SK-N-SH (cell line): Measurements from ENCODE around the gene CASK. TPM values are rescaled to one million over a fixed set of nuclear protein-coding genes. Genes with fewer than 3 reads are reported as not detected.

Source experiments
- CTCF ChIA-PET: fragments of 300-600, 350-600 bp; formaldehyde crosslinking; extraction: SDS; loops from one replicate; lab custom pipeline; 2021; lab: Yijun Ruan, JAX
- POLR2A ChIA-PET: fragments of 350-600 bp; sonication (Branson Sonifier 250); formaldehyde crosslinking; extraction: SDS; loops from one replicate; lab custom pipeline; 2020; ENCODE audit warnings: antibody characterized with exemption, inconsistent platforms; lab: Yijun Ruan, JAX
- DNase-seq: peaks from one replicate; pipeline ENCODE4 v3.0.0; 2012
- H2AFZ ChIP-seq: fragments of 200-600 bp; sonication (generic); 2 replicates; pipeline ENCODE4 v1.8.1; 2016; ENCODE audit warnings: antibody characterized with exemption, mild to moderate bottlenecking, low read depth
- H3F3A ChIP-seq: fragments of 200-600 bp; sonication (generic); replicated peaks from 2 replicates; pipeline ENCODE3; 2016; ENCODE audit warnings: antibody characterized with exemption, mild to moderate bottlenecking; ENCODE audit not compliant: insufficient read depth
- H3K27ac ChIP-seq, 2 experiments: fragments of 200-500 bp in 1 of 2; fragments of 200-600 bp in 1 of 2; sonication (Bioruptor generic) in 1 of 2; sonication (generic), shearing (Covaris generic) in 1 of 2; 2 replicates each; pipeline versions ENCODE4 v1.5.1 to v1.6.1; 2014 to 2016; ENCODE audit warnings: low read depth in 2 of 2, inconsistent platforms in 1 of 2, low read length in 1 of 2, mild to moderate bottlenecking in 1 of 2, mixed read lengths in 1 of 2
- H3K27me3 ChIP-seq: fragments of 200-600 bp; sonication (generic), shearing (Covaris generic); 2 replicates; pipeline ENCODE4 v1.6.1; 2016; ENCODE audit warnings: mixed run types; ENCODE audit not compliant: insufficient read depth
- H3K36me3 ChIP-seq, 2 experiments: fragments of 200-500 bp in 1 of 2; fragments of 200-600 bp in 1 of 2; sonication (Bioruptor generic) in 1 of 2; sonication (generic) in 1 of 2; replicated peaks in 1 of 2; 2 replicates each; pipeline versions ENCODE3 to v1.5.1; 2014 to 2016; ENCODE audit warnings: low read length in 1 of 2, mild to moderate bottlenecking in 1 of 2; ENCODE audit not compliant: insufficient read depth in 2 of 2, control insufficient read depth in 1 of 2
- H3K4me1 ChIP-seq, 2 experiments: fragments of 200-500 bp in 1 of 2; fragments of 200-600 bp in 1 of 2; sonication (Bioruptor generic) in 1 of 2; sonication (generic), shearing (Covaris generic) in 1 of 2; 2 replicates each; pipeline versions ENCODE4 v1.5.1 to v1.6.1; 2014 to 2016; ENCODE audit warnings: low read depth in 1 of 2, low read length in 1 of 2, mixed run types in 1 of 2; ENCODE audit not compliant: insufficient read depth in 2 of 2, control insufficient read depth in 1 of 2
- H3K4me2 ChIP-seq: fragments of 200-600 bp; sonication (generic), shearing (Covaris generic); 2 replicates; pipeline ENCODE4 v1.6.1; 2017; ENCODE audit warnings: mixed run types
- H3K4me3 ChIP-seq, 2 experiments: fragments of 200-500 bp in 1 of 2; fragments of 200-600 bp in 1 of 2; sonication (Bioruptor generic) in 1 of 2; sonication (generic), shearing (Covaris generic) in 1 of 2; 2 replicates each; pipeline versions ENCODE4 v1.5.1 to v1.8.1; 2014 to 2016; ENCODE audit warnings: low read depth in 2 of 2, inconsistent platforms in 1 of 2, low read length in 1 of 2, mild to moderate bottlenecking in 1 of 2, mixed read lengths in 1 of 2, moderate library complexity in 1 of 2
- H3K79me2 ChIP-seq: fragments of 200-600 bp; sonication (generic); 2 replicates; pipeline ENCODE4 v1.8.1; 2017; ENCODE audit warnings: mild to moderate bottlenecking; ENCODE audit not compliant: insufficient read depth
- H3K9ac ChIP-seq: fragments of 200-600 bp; sonication (generic); 2 replicates; pipeline ENCODE4 v1.6.1; 2017; ENCODE audit warnings: mixed run types
- H3K9me2 ChIP-seq: fragments of 200-600 bp; sonication (generic); 2 replicates; pipeline ENCODE4 v1.6.1; 2017; ENCODE audit warnings: mixed run types
- H3K9me3 ChIP-seq: fragments of 200-600 bp; sonication (generic); 2 replicates; pipeline ENCODE4 v1.6.1; 2017; ENCODE audit warnings: mixed run types, mild to moderate bottlenecking, moderate library complexity
- H4K20me1 ChIP-seq: fragments of 200-600 bp; sonication (generic); 2 replicates; pipeline ENCODE4 v1.6.1; 2017; ENCODE audit warnings: mild to moderate bottlenecking, mixed run types; ENCODE audit not compliant: insufficient read depth
- ELF1 ChIP-seq: IDR thresholded peaks from 2 replicates; pipeline ENCODE4 v1.4.0; 2012
- EZH2phosphoT487 ChIP-seq: fragments of 200-600 bp; sonication (generic); IDR thresholded peaks from 2 replicates; pipeline ENCODE4 v1.6.1; 2017; ENCODE audit warnings: low read depth, mixed run types, mild to moderate bottlenecking, antibody characterized with exemption, moderate library complexity, borderline replicate concordance
- FOXM1 ChIP-seq: IDR thresholded peaks from 2 replicates; pipeline ENCODE4 v1.4.0; 2012; ENCODE audit warnings: low read depth, mild to moderate bottlenecking
- GATA2 ChIP-seq: sonication (generic); formaldehyde crosslinking; IDR thresholded peaks from 2 replicates; pipeline ENCODE4 v1.5.0; 2020; ENCODE audit warnings: mild to moderate bottlenecking, missing genetic modification reagents
- JUND ChIP-seq: IDR thresholded peaks from 2 replicates; pipeline ENCODE4 v1.4.0; 2012
- MEF2A ChIP-seq: IDR thresholded peaks from 2 replicates; pipeline ENCODE4 v1.4.0; 2012; ENCODE audit warnings: low read depth, borderline replicate concordance
- REST ChIP-seq: IDR thresholded peaks from 2 replicates; pipeline ENCODE4 v1.6.1; 2012; ENCODE audit warnings: mild to moderate bottlenecking, low read depth, low read length, moderate library complexity
- SIN3A ChIP-seq: IDR thresholded peaks from 2 replicates; pipeline ENCODE4 v1.6.1; 2012; ENCODE audit warnings: low read depth, mild to moderate bottlenecking, low read length, moderate library complexity, borderline replicate concordance
- TCF12 ChIP-seq: IDR thresholded peaks from 2 replicates; pipeline ENCODE4 v1.4.0; 2012
- TEAD4 ChIP-seq: IDR thresholded peaks from 2 replicates; pipeline ENCODE4 v1.4.0; 2012; ENCODE audit warnings: mild to moderate bottlenecking, borderline replicate concordance; ENCODE audit not compliant: insufficient read depth
- USF2 ChIP-seq: fragments of 150-350 bp; IDR thresholded peaks from 2 replicates; pipeline ENCODE4 v1.6.1; 2017; ENCODE audit warnings: antibody characterized with exemption, low read length, low read depth, borderline replicate concordance
- WGBS: methylation state at CpG from one replicate; pipeline ENCODE4 v1.1.6; 2017; ENCODE audit warnings: low lambda C conversion rate; 5-methylcytosine and 5-hydroxymethylcytosine counted together
- polyA plus RNA-seq, 3 experiments: library from polyadenylated mRNA; depleted of rRNA; stranded (reverse); fragments of >200 nt; gene quantifications; 2 replicates each; pipeline ENCODE4 v1.2.3, GENCODE V29; 2012
- TF ChIP-seq, protein P1 (sequence below): IDR thresholded peaks from 2 replicates; pipeline ENCODE4; 2012
- TF ChIP-seq, protein P2 (sequence below): IDR thresholded peaks from 2 replicates; pipeline ENCODE4 v1.4.0; 2012; ENCODE audit warnings: low read depth, borderline replicate concordance
- TF ChIP-seq, protein P3 (sequence below): IDR thresholded peaks from 2 replicates; pipeline ENCODE4 v1.4.0; 2012; ENCODE audit warnings: low read depth

Gene CASK
- polyA plus RNA-seq, 1 of the 3 experiments (the other 2 are of a cell fraction): 7.0 TPM

GRCh38 chrX:41963348-41963747 is 40.0 kb upstream of the CASK start:
- POLR2A ChIA-PET: no interaction called here
- Histone ChIP-seq H3K4me1 (no peaks in the 10 kb centered on the region), H3F3A (no peaks in the 10 kb centered on the region), H3K4me3 (no peak overlapping the region), H3K9ac (no peak overlapping the region), H3K4me2 (no peak overlapping the region), H3K9me3 (no peaks in the 10 kb centered on the region), H3K27me3 (no peaks in the 10 kb centered on the region), H4K20me1 (no peaks in the 10 kb centered on the region), H2AFZ (no peak overlapping the region), H3K36me3 (no peaks in the 10 kb centered on the region), H3K27ac (no peak overlapping the region), H3K79me2 (no peaks in the 10 kb centered on the region), H3K9me2 (no peaks in the 10 kb centered on the region)
- no peak for DNase-seq
- WGBS: 33% methylated on average over 3 of the region's 3 CpGs
- TF ChIP-seq EZH2phosphoT487: no peak
- TF ChIP-seq, protein P1, sequence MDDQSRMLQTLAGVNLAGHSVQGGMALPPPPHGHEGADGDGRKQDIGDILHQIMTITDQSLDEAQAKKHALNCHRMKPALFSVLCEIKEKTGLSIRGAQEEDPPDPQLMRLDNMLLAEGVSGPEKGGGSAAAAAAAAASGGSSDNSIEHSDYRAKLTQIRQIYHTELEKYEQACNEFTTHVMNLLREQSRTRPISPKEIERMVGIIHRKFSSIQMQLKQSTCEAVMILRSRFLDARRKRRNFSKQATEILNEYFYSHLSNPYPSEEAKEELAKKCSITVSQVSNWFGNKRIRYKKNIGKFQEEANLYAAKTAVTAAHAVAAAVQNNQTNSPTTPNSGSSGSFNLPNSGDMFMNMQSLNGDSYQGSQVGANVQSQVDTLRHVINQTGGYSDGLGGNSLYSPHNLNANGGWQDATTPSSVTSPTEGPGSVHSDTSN: no peak
- CTCF ChIA-PET: no interaction called here

GRCh38 chrX:41960142-41960541 is 36.8 kb upstream of the CASK start:
- no peak overlapping the region for H3K9ac ChIP-seq
- H4K20me1 ChIP-seq: no peaks in the 10 kb centered on the region
- no peak for DNase-seq
- H3K79me2 ChIP-seq: no peaks in the 10 kb centered on the region
- no peak overlapping the region for H3K4me3 ChIP-seq
- no peaks in the 10 kb centered on the region for H3K4me1 ChIP-seq
- H3K9me3 ChIP-seq: no peaks in the 10 kb centered on the region; the same call in 1 of the 2 replicates
- no peaks in the 10 kb centered on the region for H3K9me2 ChIP-seq
- ChIA-PET POLR2A (no interaction called here), CTCF (no interaction called here)
- no peaks in the 10 kb centered on the region for H3K36me3 ChIP-seq
- TF ChIP-seq ELF1 (no peak), FOXM1 (no peak), JUND (no peak), GATA2 (CRISPR knock-in tag) (no peak), TCF12 (no peak), TEAD4 (no peak), USF2 (no peak), SIN3A (no peak), MEF2A (no peak), REST (no peak)
- TF ChIP-seq, protein P2, sequence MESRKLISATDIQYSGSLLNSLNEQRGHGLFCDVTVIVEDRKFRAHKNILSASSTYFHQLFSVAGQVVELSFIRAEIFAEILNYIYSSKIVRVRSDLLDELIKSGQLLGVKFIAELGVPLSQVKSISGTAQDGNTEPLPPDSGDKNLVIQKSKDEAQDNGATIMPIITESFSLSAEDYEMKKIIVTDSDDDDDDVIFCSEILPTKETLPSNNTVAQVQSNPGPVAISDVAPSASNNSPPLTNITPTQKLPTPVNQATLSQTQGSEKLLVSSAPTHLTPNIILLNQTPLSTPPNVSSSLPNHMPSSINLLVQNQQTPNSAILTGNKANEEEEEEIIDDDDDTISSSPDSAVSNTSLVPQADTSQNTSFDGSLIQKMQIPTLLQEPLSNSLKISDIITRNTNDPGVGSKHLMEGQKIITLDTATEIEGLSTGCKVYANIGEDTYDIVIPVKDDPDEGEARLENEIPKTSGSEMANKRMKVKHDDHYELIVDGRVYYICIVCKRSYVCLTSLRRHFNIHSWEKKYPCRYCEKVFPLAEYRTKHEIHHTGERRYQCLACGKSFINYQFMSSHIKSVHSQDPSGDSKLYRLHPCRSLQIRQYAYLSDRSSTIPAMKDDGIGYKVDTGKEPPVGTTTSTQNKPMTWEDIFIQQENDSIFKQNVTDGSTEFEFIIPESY: no peak
- TF ChIP-seq, protein P3, sequence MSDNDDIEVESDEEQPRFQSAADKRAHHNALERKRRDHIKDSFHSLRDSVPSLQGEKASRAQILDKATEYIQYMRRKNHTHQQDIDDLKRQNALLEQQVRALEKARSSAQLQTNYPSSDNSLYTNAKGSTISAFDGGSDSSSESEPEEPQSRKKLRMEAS: no peak
- TF ChIP-seq, protein P1: no peak
- no peak overlapping the region for H3K4me2 ChIP-seq
- H2AFZ ChIP-seq: no peak overlapping the region
- H3K27me3 ChIP-seq: no peaks in the 10 kb centered on the region
- 14% methylated on average over 2 of the region's 2 CpGs for WGBS
- no peak overlapping the region for H3K27ac ChIP-seq
- no peaks in the 10 kb centered on the region for H3F3A ChIP-seq
